ENCODE measurements around the gene PSMC1. TPM values are rescaled to one million over a fixed set of nuclear protein-coding genes. Genes with fewer than 3 reads are reported as not detected.

The PSMC1 gene
- total RNA-seq, 1 experiment from 2014 or later, result 147 TPM

GRCh38 chr14:90321891-90322290, 65.5 kb downstream of the PSMC1 start:
- intact Hi-C loops (cut with micrococcal nuclease; ENCODE audit: unreplicated experiment), result no loop called here
- H3K36me3 Mint-ChIP-seq (ENCODE audit: insufficient read depth, unreplicated experiment), result peaks cover 7% of the 10 kb centered on the region
- DNase-seq, result no peak
- H3K4me3 Mint-ChIP-seq (ENCODE audit: low read depth, unreplicated experiment), result no peak overlapping the region
- H3K4me1 Mint-ChIP-seq (ENCODE audit: low read depth, unreplicated experiment), result no peaks in the 10 kb centered on the region
- TF ChIP-seq CTCF (IDR thresholded peaks at IDR 0.05; ENCODE audit: unreplicated experiment), result no peak
- BruUV-seq (replicated peaks), result no TSS peak
- H3K27me3 Mint-ChIP-seq (ENCODE audit: unreplicated experiment), result no peaks in the 10 kb centered on the region
- H3K9me3 Mint-ChIP-seq (ENCODE audit: low read depth, unreplicated experiment), result peaks cover 2% of the 10 kb centered on the region
- CTCF ChIA-PET, result no interaction called here
- no peak overlapping the region for H3K27ac Mint-ChIP-seq (ENCODE audit: unreplicated experiment)

Other genes starting within 250 kb of the PSMC1 start
- gene KCNK13, start 194.6 kb upstream of the PSMC1 start, total RNA-seq (2022), result not detected in 2 replicates
- gene NRDE2, start 75.4 kb downstream of the PSMC1 start, total RNA-seq (2022), result 18.3 and 19.2 TPM in 2 replicates
- 236 and 242 TPM in 2 replicates for gene CALM1, start 140.5 kb downstream of the PSMC1 start, total RNA-seq (2022)